Measurements from ENCODE around the gene AGPAT3.
"Not testable (repeated sequence)": the region's sequence is repeated elsewhere in the genome, so short reads cannot be mapped to it uniquely, and the experiment has no call there.

The AGPAT3 gene

GRCh38 chr21:43835050-43835449 lies 30.0 kb upstream of the AGPAT3 start:
- DNase-seq = no peak

- no peak for DNase-seq
Observed at GRCh38 chr21:43835861-43836260, 29.2 kb upstream of the AGPAT3 start.

DNA sequence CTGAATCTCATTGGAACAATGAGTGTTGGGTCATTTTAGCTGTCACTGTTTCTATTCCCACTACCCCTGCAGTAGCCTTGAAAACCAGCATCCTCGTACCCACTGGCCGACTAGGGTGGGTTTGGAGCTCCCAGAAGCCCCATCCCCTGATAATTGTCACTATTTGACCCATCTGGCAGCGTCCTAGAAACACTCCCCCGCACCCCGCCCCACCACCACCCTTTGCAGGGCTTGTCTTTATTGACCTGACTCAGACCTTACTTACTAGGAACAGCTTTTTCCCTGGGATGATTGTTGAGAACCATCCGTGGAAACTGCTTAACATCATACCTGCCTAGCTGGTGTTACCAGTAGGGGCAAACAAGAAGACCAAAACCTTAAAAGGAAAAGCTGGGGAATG lies 28.4 kb upstream of the AGPAT3 start:
- DNase-seq = no peak

GRCh38 chr21:43840259-43840658 lies 24.8 kb upstream of the AGPAT3 start:
- DNase-seq = no peak

GRCh38 chr21:43842742-43843141 lies 22.3 kb upstream of the AGPAT3 start:
- no peak for DNase-seq

DNA sequence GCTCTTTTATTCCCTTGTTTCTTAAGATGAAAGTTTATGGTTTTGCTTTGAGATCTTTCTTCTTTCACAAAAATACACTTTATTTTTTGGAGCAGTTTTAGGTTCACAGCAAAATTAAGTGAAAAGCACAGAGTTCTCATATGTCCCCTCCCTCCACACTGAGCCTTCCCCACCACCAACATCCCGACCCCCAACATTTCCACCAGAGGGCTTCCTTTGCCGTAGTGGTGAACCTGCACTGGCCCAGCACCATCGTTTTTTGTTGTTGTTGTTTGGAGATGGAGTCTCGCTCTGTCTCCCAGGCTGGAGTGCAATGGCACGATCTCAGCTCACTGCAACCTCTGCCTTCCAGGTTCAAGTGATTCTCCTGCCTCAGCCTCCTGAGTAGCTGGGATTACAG lies 20.1 kb upstream of the AGPAT3 start:
- not testable (repeated sequence) for DNase-seq

- DNase-seq = no peak
Observed at GRCh38 chr21:43845386-43845785, 19.6 kb upstream of the AGPAT3 start.

DNA sequence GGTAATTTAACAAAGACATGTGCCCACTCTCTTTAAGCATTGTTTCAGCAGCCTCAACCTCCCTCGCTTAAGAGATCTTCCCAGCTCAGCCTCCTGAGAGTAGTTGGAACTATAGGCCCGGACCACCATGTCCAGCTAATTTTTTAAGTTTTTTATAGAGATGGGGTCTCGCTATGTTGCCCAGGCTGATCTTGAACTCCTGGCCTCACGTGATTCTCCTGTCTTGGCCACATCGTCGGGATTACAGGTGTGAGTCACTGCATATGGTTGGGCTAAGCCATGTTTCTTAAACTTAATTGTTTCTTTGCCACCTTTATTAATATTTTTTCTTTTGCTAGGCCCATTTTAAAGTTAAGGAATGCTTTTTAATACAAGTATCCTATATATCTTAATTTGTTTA lies 18.6 kb upstream of the AGPAT3 start:
- DNase-seq = no peak

- DNase-seq = no peak
Observed at GRCh38 chr21:43847301-43847700, 17.7 kb upstream of the AGPAT3 start.

GRCh38 chr21:43848771-43849170 lies 16.3 kb upstream of the AGPAT3 start:
- no peak for DNase-seq

GRCh38 chr21:43849532-43850299 lies 15.3 kb upstream of the AGPAT3 start:
- no peak for DNase-seq

GRCh38 chr21:43850728-43851295 lies 14.2 kb upstream of the AGPAT3 start:
- DNase-seq = no peak

DNA sequence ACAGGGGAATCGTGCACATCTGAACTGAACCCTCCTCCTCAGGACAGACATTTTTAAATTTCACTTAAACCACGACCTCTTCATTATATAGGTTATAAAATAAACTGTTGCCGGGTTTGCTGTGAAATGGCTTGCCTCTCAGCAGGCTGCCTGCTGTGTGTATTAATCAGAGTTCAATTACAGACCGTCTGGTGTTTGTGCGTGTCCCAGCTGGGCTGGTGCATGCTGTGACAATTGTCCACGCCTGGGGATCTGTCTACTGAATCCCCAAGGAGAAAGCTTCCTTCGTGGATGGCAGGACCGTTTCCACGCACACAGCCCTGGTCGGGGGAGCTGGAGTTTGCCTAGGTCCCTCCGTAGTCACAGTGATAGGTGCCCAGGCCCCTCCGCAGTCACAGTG lies 13.4 kb upstream of the AGPAT3 start:
- no peak for DNase-seq

DNA sequence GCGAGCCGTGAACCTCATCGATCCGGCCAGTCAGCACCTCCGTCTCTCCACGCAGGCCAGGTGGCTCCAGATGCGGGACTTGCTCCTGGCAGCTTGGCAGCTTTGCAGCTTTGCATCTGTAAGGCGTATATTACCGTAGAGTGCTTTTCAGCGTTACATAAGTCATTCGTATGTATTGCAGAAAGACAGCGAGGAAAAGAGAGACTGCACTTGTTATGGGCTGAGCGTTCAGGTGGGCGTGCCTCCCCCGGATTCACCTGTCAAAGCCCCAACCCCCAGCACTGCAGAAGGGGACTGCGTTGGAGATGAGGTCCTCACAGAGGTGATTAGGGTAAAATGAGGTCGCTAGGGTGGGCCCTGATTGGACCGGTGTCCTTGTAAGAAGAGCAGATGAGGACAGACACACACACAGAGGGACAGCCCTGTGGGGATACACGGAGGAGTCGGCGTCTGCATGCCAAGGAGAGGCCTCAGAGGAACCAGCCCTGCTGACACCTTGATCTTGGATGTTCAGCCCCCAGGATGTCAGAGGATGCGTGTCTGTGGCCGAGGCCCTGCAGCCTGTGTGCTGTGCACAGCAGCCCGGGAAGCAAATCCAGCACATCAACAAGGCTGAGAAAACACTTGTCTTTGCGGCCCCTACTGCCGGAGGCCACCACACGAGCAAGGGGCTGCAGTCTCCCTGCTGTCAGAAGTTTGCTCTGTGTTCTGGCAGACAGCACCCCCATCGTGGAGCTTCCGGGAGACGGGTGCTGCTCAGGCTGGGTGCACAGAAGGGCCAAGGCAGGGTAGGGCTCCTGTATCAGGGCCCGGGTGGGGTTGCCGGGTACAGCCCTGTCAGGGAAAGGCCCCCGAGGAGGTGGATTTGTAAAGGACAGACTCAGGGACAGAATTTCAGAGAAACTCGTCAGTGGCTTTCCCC lies 10.9 kb upstream of the AGPAT3 start:
- no peak for DNase-seq

DNA sequence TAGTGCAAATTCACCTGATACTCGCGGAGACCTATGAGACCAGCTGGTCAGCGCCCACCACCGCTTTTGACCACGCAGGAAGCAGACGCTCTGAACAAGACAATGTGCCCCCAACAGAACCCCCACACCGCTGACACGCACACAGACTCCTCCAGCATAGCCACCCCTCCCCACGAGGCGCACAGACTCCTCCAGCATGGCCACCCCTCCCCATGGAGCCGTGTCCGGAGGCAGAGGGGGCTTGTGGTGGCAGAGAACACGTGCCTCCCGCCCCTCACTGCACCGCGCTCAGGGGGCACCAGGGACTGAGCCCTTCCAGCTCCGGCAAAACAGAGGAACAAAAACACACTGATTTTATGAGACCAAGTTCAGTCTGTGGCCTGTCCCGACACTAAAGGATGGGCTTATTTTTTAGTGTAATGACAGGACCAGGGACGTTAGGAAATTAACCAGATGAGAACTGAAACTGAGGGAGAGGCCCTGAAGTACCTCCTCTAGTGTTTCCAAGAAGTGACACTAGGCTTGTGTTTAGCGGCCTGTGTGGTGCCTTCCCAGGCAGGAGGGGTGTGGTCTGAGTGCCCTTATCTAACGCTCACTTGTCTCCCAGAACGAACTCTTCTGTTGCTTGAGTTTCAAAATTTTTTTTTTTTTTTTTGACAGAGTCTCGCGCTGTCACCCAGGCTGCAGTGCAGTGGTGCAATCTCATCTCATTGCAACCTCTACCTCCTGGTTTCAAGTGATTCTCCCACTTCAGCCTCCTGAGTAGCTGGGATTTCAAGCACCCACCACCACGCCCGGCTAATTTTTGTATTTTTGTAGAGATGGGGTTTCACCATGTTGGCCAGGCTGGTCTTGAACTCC lies 10.0 kb upstream of the AGPAT3 start:
- DNase-seq = no peak

DNA sequence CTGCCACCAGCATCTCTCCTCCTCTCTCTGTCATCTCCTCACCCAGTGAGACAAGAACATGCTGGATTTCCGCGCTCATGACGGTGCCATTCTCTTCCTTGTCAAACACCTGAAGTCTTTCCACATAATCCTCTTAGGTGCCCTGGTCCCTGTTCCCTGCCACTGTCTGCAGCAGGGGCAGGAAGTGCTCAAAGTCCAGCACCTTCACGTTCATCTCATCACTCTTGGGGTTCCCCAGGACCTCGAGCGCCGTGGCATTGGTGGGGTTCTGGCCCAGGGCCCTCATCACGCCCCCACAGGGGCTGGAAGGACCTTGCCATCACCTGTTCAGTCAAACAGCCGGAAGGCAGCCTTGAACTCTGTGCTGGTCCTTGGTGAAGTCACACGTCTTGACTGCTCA lies 9.1 kb upstream of the AGPAT3 start:
- no peak for DNase-seq

GRCh38 chr21:43858806-43859648 lies 6.0 kb upstream of the AGPAT3 start:
- DNase-seq = no peak

GRCh38 chr21:43859747-43860214 lies 5.2 kb upstream of the AGPAT3 start:
- DNase-seq = no peak

DNA sequence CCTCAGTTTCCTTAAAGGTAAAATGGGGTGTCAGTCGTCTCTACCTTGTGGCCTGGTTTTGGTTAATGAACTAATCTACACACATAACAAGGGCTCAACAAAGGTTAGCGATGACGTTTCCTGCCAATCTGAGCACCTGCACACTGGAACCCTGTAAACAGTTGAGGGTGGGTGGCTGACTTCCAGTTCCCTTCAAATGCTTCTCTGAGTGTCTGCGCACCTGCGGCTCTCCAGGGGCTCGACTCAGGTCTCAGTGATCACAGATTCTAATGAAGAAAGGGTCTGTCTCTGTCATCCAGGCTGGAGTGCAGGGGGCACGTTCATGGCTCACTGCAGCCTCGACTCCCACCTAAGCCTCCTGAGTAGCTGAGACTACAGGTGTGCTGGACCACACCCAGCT lies 3.3 kb upstream of the AGPAT3 start:
- no peak for DNase-seq

DNA sequence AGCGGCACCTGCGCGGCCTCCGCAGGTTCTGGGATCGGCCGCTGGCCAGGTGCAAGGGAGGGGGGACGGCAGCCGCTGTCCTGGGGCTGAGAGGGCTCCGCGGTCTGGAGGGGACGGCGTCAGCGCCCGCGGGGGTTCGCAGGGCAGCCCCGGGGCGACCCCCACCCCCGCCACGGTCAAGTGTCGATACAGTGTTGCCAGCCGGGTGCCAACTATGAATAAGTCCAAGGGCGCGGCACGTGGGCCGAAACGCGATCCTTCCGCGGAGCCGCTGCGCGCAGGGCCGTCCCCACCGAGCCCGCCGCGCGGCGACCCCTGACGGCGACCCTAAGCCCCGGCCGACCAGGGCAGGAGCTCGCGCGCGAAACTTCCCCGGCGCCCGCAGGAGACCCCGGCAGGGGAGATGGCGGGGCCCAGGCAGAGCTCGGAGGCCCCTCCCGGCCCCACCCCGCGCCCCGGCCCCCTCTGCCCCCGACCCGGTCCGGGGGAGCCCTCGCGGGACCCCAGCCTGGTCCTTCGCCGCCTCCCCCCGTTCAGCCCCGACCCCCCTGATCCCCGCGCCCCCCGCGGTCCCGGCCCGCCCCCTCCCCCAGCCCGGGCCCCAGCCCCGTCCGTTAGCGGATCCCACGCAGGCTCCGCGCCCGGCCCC lies 586 bp upstream of the AGPAT3 start:
- no peak for DNase-seq

Data from NCI-H748 treated with DMSO at 0.1 percent for 48 hours (cell line).